Breast epithelium (tissue), 3 donors: Measurements from ENCODE around the gene CCDC82.

Experiments used
- POLR2A ChIP-seq: fragments of 450-650 bp; IDR thresholded peaks from one replicate; pipeline ENCODE4 v1.6.1; 2016; ENCODE audit warnings: antibody characterized with exemption, mild to moderate bottlenecking, moderate library complexity
- TF ChIP-seq, protein P1 (sequence below), 3 donors: fragments of 450-650 bp; IDR thresholded peaks; one replicate each; pipeline ENCODE4 v1.5.1; 2016 to 2017; ENCODE audit warnings: antibody characterized with exemption in 3 of 3, mild to moderate bottlenecking in 3 of 3, moderate library complexity in 3 of 3

DNA sequence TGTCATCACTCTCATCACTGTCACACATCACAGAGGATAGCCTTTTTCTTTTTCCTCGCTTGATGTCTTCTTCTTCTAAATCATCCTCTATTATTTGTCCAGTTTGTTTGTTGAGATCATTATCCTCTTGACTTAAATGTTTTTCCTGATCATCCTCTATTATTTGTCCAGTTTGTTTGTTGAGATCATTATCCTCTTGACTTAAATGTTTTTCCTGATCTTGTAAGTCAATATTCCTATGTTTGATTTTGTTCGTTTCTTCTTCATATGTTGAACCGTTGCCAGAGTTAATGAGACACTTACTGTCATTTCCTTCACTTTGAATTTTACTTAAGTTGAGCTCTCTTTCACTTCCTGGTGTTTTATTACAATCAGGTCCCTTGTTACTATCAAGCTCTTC lies 5.6 kb downstream of the CCDC82 start:
- no peak for TF ChIP-seq POLR2A
- TF ChIP-seq, protein P1, sequence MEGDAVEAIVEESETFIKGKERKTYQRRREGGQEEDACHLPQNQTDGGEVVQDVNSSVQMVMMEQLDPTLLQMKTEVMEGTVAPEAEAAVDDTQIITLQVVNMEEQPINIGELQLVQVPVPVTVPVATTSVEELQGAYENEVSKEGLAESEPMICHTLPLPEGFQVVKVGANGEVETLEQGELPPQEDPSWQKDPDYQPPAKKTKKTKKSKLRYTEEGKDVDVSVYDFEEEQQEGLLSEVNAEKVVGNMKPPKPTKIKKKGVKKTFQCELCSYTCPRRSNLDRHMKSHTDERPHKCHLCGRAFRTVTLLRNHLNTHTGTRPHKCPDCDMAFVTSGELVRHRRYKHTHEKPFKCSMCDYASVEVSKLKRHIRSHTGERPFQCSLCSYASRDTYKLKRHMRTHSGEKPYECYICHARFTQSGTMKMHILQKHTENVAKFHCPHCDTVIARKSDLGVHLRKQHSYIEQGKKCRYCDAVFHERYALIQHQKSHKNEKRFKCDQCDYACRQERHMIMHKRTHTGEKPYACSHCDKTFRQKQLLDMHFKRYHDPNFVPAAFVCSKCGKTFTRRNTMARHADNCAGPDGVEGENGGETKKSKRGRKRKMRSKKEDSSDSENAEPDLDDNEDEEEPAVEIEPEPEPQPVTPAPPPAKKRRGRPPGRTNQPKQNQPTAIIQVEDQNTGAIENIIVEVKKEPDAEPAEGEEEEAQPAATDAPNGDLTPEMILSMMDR (IDR thresholded peaks at IDR 0.05): no peak
